Right lobe of liver (tissue), 4 donors: ENCODE measurements around the gene DSCAML1.

Experiments
- CTCF ChIP-seq, 4 donors: fragments of 200-600 bp in 3 of 4; fragments of 450-650 bp in 1 of 4; IDR thresholded peaks; one replicate each; pipeline versions ENCODE4 v1.5.1 to v1.8.0; 2016 to 2022; ENCODE audit warnings: antibody characterized with exemption in 4 of 4, mild to moderate bottlenecking in 2 of 4
- POLR2A ChIP-seq: fragments of 450-650 bp; IDR thresholded peaks from one replicate; pipeline ENCODE4 v1.6.1; 2017; ENCODE audit warnings: antibody characterized with exemption, mild to moderate bottlenecking
- donor health status: DM: no; HTN: no; CAD: no.
- donor health status: DM: no; HTN: no; CAD: no.
- donor health status: DM: no; HTN: yes; CAD: no.

- TF ChIP-seq POLR2A (no peak), CTCF (IDR thresholded peaks at IDR 0.05) (no peak)
These were observed 208.0 kb downstream of the DSCAML1 start for GRCh38 chr11:117589063-117589462.
